Muscle layer of colon (tissue), 2 donors: ENCODE results near the gene C5orf15.
"Not testable (repeated sequence)": the region's sequence is repeated elsewhere in the genome, so short reads cannot be mapped to it uniquely, and the experiment has no call there.

Experiments
- H3K27ac ChIP-seq: one replicate; pipeline ENCODE4 v1.7.0; 2013; ENCODE audit warnings: low read depth, mild to moderate bottlenecking, low read length, moderate library complexity
- H3K27me3 ChIP-seq, 2 donors: one replicate each; pipeline ENCODE4 v1.7.0; 2013; ENCODE audit warnings: low read length in 2 of 2, mild to moderate bottlenecking in 2 of 2; ENCODE audit not compliant: insufficient read depth in 2 of 2, control insufficient read depth in 1 of 2
- H3K36me3 ChIP-seq: one replicate; pipeline ENCODE4 v1.7.0; 2013; ENCODE audit warnings: mild to moderate bottlenecking, low read length; ENCODE audit not compliant: insufficient read depth
- H3K4me1 ChIP-seq: one replicate; pipeline ENCODE4 v1.7.0; 2013; ENCODE audit warnings: mild to moderate bottlenecking, low read length; ENCODE audit not compliant: insufficient read depth
- H3K4me3 ChIP-seq, 2 donors: one replicate each; pipeline ENCODE4 v1.7.0; 2013; ENCODE audit warnings: low read length in 2 of 2, low read depth in 1 of 2, mild to moderate bottlenecking in 1 of 2, moderate library complexity in 1 of 2
- H3K9ac ChIP-seq: one replicate; pipeline ENCODE4 v1.7.0; 2013; ENCODE audit warnings: low read length
- H3K9me3 ChIP-seq: one replicate; pipeline ENCODE4 v1.7.0; 2013; ENCODE audit warnings: mild to moderate bottlenecking, low read length
- donor health status: abdominal sarcoma.
- donor health status: Adenocarcinoma of cecum.

C5orf15 gene

GRCh38 chr5:133992429-133993155 is 24.2 kb upstream of the C5orf15 start:
- no peaks in the 10 kb centered on the region for H3K9me3 ChIP-seq
- H3K36me3 ChIP-seq = peaks cover 27% of the 10 kb centered on the region
- peaks cover 51% of the 10 kb centered on the region for H3K4me1 ChIP-seq
- H3K27me3 ChIP-seq = no peaks in the 10 kb centered on the region
- H3K27ac ChIP-seq = no peak overlapping the region
- no peak overlapping the region for H3K4me3 ChIP-seq
- no peak overlapping the region for H3K9ac ChIP-seq

- Histone ChIP-seq H3K9me3 (no peaks in the 10 kb centered on the region), H3K4me1 (peaks cover 42% of the 10 kb centered on the region), H3K27ac (no peak overlapping the region), H3K27me3 (no peaks in the 10 kb centered on the region), H3K4me3 (no peak overlapping the region), H3K36me3 (peaks cover 29% of the 10 kb centered on the region), H3K9ac (no peak overlapping the region)
Observed at GRCh38 chr5:133991171-133991910, 22.9 kb upstream of the C5orf15 start.

- no peaks in the 10 kb centered on the region for H3K27me3 ChIP-seq
- H3K9ac ChIP-seq = no peak overlapping the region
- H3K4me3 ChIP-seq = no peak overlapping the region
- peaks cover 36% of the 10 kb centered on the region for H3K36me3 ChIP-seq
- peaks cover 32% of the 10 kb centered on the region for H3K4me1 ChIP-seq
- no peak overlapping the region for H3K27ac ChIP-seq
- no peaks in the 10 kb centered on the region for H3K9me3 ChIP-seq
Observed at GRCh38 chr5:133990396-133990795, 22.0 kb upstream of the C5orf15 start.

GRCh38 chr5:133985540-133986180 is 17.2 kb upstream of the C5orf15 start:
- Histone ChIP-seq H3K9ac (no peak overlapping the region), H3K27ac (no peak overlapping the region), H3K36me3 (peaks cover 58% of the 10 kb centered on the region), H3K4me1 (no peaks in the 10 kb centered on the region), H3K4me3 (no peak overlapping the region), H3K27me3 (no peaks in the 10 kb centered on the region), H3K9me3 (no peaks in the 10 kb centered on the region)

GRCh38 chr5:133983674-133984073 is 15.2 kb upstream of the C5orf15 start:
- no peak overlapping the region for H3K4me3 ChIP-seq
- peaks cover 44% of the 10 kb centered on the region for H3K36me3 ChIP-seq

GRCh38 chr5:133981714-133982113 is 13.3 kb upstream of the C5orf15 start:
- Histone ChIP-seq H3K36me3 (peaks cover 45% of the 10 kb centered on the region), H3K9me3 (no peaks in the 10 kb centered on the region), H3K4me1 (no peaks in the 10 kb centered on the region), H3K4me3 (no peak overlapping the region), H3K9ac (no peak overlapping the region), H3K27ac (no peak overlapping the region), H3K27me3 (no peaks in the 10 kb centered on the region)

More at GRCh38 chr5:133983674-133984073, 15.2 kb upstream of the C5orf15 start:
- Histone ChIP-seq H3K27me3 (no peaks in the 10 kb centered on the region), H3K4me1 (no peaks in the 10 kb centered on the region), H3K9ac (no peak overlapping the region), H3K9me3 (no peaks in the 10 kb centered on the region), H3K27ac (no peak overlapping the region)

GRCh38 chr5:133980652-133981051 is 12.2 kb upstream of the C5orf15 start:
- Histone ChIP-seq H3K9me3 (no peaks in the 10 kb centered on the region), H3K27me3 (no peaks in the 10 kb centered on the region)

GRCh38 chr5:133978943-133979342 is 10.5 kb upstream of the C5orf15 start:
- H3K9me3 ChIP-seq = no peaks in the 10 kb centered on the region
- no peak overlapping the region for H3K9ac ChIP-seq
- H3K36me3 ChIP-seq = peaks cover 48% of the 10 kb centered on the region
- H3K4me3 ChIP-seq = no peak overlapping the region
- H3K27ac ChIP-seq = no peak overlapping the region
- no peaks in the 10 kb centered on the region for H3K27me3 ChIP-seq
- H3K4me1 ChIP-seq = no peaks in the 10 kb centered on the region

More at GRCh38 chr5:133980652-133981051, 12.2 kb upstream of the C5orf15 start:
- Histone ChIP-seq H3K9ac (no peak overlapping the region), H3K4me3 (no peak overlapping the region), H3K27ac (no peak overlapping the region), H3K4me1 (no peaks in the 10 kb centered on the region), H3K36me3 (peaks cover 44% of the 10 kb centered on the region)

- H3K9me3 ChIP-seq = no peaks in the 10 kb centered on the region
- no peaks in the 10 kb centered on the region for H3K4me1 ChIP-seq
- H3K36me3 ChIP-seq = peaks cover 50% of the 10 kb centered on the region
- no peak overlapping the region for H3K9ac ChIP-seq
- no peak overlapping the region for H3K4me3 ChIP-seq
- no peak overlapping the region for H3K27ac ChIP-seq
- H3K27me3 ChIP-seq = no peaks in the 10 kb centered on the region
Observed at GRCh38 chr5:133977858-133978257, 9.4 kb upstream of the C5orf15 start.

GRCh38 chr5:133977161-133977787 is 8.8 kb upstream of the C5orf15 start:
- Histone ChIP-seq H3K4me3 (no peak overlapping the region), H3K9me3 (no peaks in the 10 kb centered on the region), H3K9ac (no peak overlapping the region), H3K36me3 (peaks cover 50% of the 10 kb centered on the region), H3K27me3 (no peaks in the 10 kb centered on the region), H3K27ac (no peak overlapping the region), H3K4me1 (no peaks in the 10 kb centered on the region)

GRCh38 chr5:133975546-133975945 is 7.1 kb upstream of the C5orf15 start:
- not testable (repeated sequence) for H3K4me1 ChIP-seq, H3K4me3 ChIP-seq, H3K27ac ChIP-seq, H3K9me3 ChIP-seq, H3K27me3 ChIP-seq, H3K9ac ChIP-seq
- peaks cover 42% of the 10 kb centered on the region for H3K36me3 ChIP-seq
